Measurements from ENCODE around the gene USP36. TPM values are rescaled to one million over a fixed set of nuclear protein-coding genes. Genes with fewer than 3 reads are reported as not detected.

USP36 gene
- total RNA-seq, 1 donor from 2014 or later: 58.6 TPM

- TF ChIP-seq CTCF (IDR thresholded peaks at IDR 0.05): no peak
- ATAC-seq (peak in 1 of 2 donors; percentile 10), DNase-seq (peak; percentile 42)
- no peaks in the 10 kb centered on the region for H3K27me3 ChIP-seq (ENCODE audit: low read depth)
- H3K9me3 ChIP-seq: no peaks in the 10 kb centered on the region
- peaks cover 26% of the 10 kb centered on the region for H3K4me1 ChIP-seq
- intact Hi-C loops (cut with DNase I): no loop called here
- peak overlapping the region; percentile 64 for H3K27ac ChIP-seq
- H3K4me3 ChIP-seq: no peak overlapping the region
- peaks cover 81% of the 10 kb centered on the region for H3K36me3 ChIP-seq
Observed at GRCh38 chr17:78796517-78796900, 44.1 kb downstream of the USP36 start.

DNA sequence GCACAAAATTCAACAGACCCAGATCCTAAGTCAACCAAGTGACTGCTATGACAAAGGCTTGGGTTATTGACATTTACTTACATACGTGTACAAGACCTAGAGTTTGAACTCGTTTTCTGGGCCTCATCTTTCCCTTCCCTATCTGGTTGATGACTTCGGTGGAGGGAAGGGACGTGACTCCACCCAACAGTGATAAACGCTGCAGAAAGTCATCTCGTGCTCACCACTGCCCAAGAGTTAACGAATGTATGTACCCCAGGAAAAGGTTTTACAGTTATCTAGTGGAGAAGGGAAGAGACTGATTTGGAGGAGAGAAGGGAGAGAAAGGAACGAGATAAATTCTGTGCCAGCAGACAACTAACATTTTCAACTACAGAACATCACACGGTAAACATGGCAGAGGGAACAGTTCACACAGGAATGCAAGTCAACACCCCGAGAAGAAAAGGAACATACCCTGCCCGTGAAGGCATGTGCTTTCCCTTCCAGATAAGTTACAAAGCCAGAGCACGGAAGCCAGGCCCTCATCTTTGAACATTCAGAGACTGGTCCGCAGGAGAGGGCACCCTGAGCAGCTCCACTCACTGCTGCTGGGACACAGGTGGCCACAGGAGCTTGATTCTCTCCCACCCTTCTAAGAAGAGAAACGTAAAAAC is 44.6 kb downstream of the USP36 start:
- Histone ChIP-seq H3K27ac (peak overlapping the region; percentile 64), H3K4me1 (peaks cover 31% of the 10 kb centered on the region), H3K9me3 (no peaks in the 10 kb centered on the region), H3K4me3 (no peak overlapping the region), H3K27me3 (ENCODE audit: low read depth) (no peaks in the 10 kb centered on the region), H3K36me3 (peaks cover 76% of the 10 kb centered on the region)
- intact Hi-C loops (cut with DNase I): no loop called here
- peak; percentile 22 to 37 for ATAC-seq
- DNase-seq: peak; percentile 40
- TF ChIP-seq CTCF (IDR thresholded peaks at IDR 0.05): no peak

DNA sequence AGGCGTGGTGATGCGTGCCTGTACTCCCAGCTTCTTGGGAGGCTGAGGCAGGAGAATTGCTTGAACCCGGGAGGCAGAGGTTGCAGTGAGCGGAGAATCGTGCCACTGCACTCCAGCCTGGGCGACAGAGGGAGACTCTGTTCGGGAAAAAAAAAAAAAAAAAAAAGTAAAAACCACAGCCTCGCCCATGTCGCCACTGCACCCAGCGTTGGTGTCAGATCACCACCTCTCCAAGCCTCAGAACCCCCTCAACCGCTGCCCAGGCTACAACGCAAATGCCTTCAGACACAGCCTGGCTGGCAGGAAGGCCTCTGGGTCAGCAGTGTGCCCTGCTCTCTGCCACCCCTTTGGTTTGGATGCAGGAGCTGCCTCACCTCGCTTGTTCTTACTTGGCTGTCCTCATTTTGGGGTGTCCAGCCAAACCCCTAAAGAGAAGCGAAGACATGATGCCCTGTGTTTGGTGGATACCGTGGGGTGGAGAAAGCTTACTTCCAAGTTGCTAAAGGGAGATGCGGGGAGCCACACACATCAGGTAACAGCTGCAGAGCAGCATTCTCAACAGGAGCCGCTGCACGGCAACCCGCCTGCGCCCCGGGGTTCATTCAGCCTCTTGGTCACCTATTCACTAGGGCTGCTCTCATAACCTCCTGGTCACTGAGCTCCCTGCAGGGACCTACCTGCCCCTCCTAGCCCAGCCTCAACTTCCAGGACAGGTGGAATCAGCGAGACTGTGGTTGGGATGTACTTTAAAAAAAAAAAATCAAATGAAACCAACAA is 45.6 kb downstream of the USP36 start:
- no peak overlapping the region for H3K4me3 ChIP-seq
- no peaks in the 10 kb centered on the region for H3K27me3 ChIP-seq (ENCODE audit: low read depth)
- no peak for ATAC-seq
- H3K9me3 ChIP-seq: no peaks in the 10 kb centered on the region
- H3K4me1 ChIP-seq: peaks cover 40% of the 10 kb centered on the region
- no peak for TF ChIP-seq CTCF (IDR thresholded peaks at IDR 0.05)
- intact Hi-C loops (cut with DNase I): no loop called here
- H3K27ac ChIP-seq: peak overlapping the region; percentile 64
- peak; percentile 26 for DNase-seq
- peaks cover 69% of the 10 kb centered on the region for H3K36me3 ChIP-seq

- intact Hi-C loops (cut with DNase I): no loop called here
- DNase-seq (peak; percentile 12), ATAC-seq (no peak)
- H3K9me3 ChIP-seq: no peaks in the 10 kb centered on the region
- H3K4me3 ChIP-seq: no peak overlapping the region
- TF ChIP-seq CTCF (IDR thresholded peaks at IDR 0.05): no peak
- no peak overlapping the region for H3K27ac ChIP-seq
- H3K36me3 ChIP-seq: peaks cover 62% of the 10 kb centered on the region
- H3K27me3 ChIP-seq (ENCODE audit: low read depth): no peaks in the 10 kb centered on the region
- H3K4me1 ChIP-seq: peaks cover 47% of the 10 kb centered on the region
Observed at GRCh38 chr17:78794399-78794798, 46.2 kb downstream of the USP36 start.

DNA sequence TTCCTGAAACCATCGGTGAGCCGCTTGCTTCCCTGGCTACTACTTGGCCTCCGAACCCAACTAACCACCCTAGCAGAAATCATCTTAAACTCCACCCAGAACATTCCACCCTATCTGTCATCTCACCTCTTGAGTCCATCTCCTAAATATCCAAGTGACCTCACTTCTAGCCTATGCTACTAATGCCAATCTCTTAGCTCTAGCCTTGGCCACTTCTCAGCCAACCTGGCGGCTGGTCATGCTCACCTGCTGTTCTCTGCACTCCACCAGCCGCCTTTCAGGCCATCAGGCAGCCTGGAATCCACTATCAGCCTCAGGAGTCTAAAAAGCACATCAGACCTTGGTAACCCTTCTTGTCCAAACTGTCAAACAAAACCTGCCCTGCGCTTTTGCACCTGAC is 46.6 kb downstream of the USP36 start:
- DNase-seq (peak; percentile 11), ATAC-seq (no peak)
- Histone ChIP-seq H3K4me1 (peaks cover 51% of the 10 kb centered on the region), H3K27me3 (ENCODE audit: low read depth) (no peaks in the 10 kb centered on the region), H3K4me3 (no peak overlapping the region), H3K36me3 (peaks cover 58% of the 10 kb centered on the region), H3K27ac (no peak overlapping the region), H3K9me3 (no peaks in the 10 kb centered on the region)
- TF ChIP-seq CTCF (IDR thresholded peaks at IDR 0.05): no peak
- intact Hi-C loops (cut with DNase I): no loop called here

Measured in lower lobe of right lung (tissue), 2 donors.